ENCODE measurements around the gene AFF3. TPM values are rescaled to one million over a fixed set of nuclear protein-coding genes. Genes with fewer than 3 reads are reported as not detected.

The AFF3 gene
- total and polyA plus RNA-seq, 12 donors, result 1.1 to 7.5 (median 3.9) TPM

- Histone ChIP-seq H3K9me3 (replicated peaks in 1 of 3) (no peaks in the 10 kb centered on the region), H3K36me3 (replicated peaks in 1 of 2) (no peaks in the 10 kb centered on the region), H3K27ac (no peak overlapping the region), H3K4me3 (no peak overlapping the region), H3K27me3 (no peaks in the 10 kb centered on the region), H3K4me1 (replicated peaks in 1 of 2) (no peaks in the 10 kb centered on the region)
- WGBS, 4 donors, result 87 to 94% (median 90%) methylated on average over 19 to 22 of the region's 22 CpGs
- intact Hi-C loops (cut with DNase I), result loop anchor here in 1 of 2 donors (10.0 kb wide), 1 partner anchor 446 kb away; no protein-coding TSS in a partner anchor
- TF ChIP-seq CTCF (IDR thresholded peaks at IDR 0.05) (no peak), POLR2A (IDR thresholded peaks at IDR 0.05) (no peak)
- no peak for DNase-seq
Observed at GRCh38 chr2:100000915-100001707, 141.3 kb downstream of the AFF3 start.

GRCh38 chr2:99998651-99999320, 143.6 kb downstream of the AFF3 start:
- Histone ChIP-seq H3K27me3 (no peaks in the 10 kb centered on the region), H3K4me1 (replicated peaks in 1 of 2) (no peaks in the 10 kb centered on the region), H3K4me3 (no peak overlapping the region), H3K27ac (no peak overlapping the region), H3K36me3 (replicated peaks in 1 of 2) (no peaks in the 10 kb centered on the region), H3K9me3 (replicated peaks in 1 of 3) (no peaks in the 10 kb centered on the region)
- intact Hi-C loops (cut with DNase I), result no loop called here
- DNase-seq, result no peak
- TF ChIP-seq POLR2A (IDR thresholded peaks at IDR 0.05), result no peak
- no peak for TF ChIP-seq CTCF (IDR thresholded peaks at IDR 0.05)
- 76 to 85% (median 83%) methylated on average over 12 of the region's 12 CpGs for WGBS, 4 donors

GRCh38 chr2:99989905-99990304, 152.5 kb downstream of the AFF3 start:
- WGBS, 4 donors, result 73 to 87% (median 81%) methylated on average over 3 of the region's 3 CpGs
- Histone ChIP-seq H3K9me3 (replicated peaks in 1 of 3) (no peaks in the 10 kb centered on the region), H3K4me1 (replicated peaks in 1 of 2) (no peaks in the 10 kb centered on the region), H3K4me3 (no peak overlapping the region), H3K36me3 (replicated peaks in 1 of 2) (no peaks in the 10 kb centered on the region), H3K27ac (no peak overlapping the region), H3K27me3 (no peaks in the 10 kb centered on the region)
- no peak for DNase-seq
- intact Hi-C loops (cut with DNase I), result no loop called here
- no peak for TF ChIP-seq POLR2A (IDR thresholded peaks at IDR 0.05)
- TF ChIP-seq CTCF (IDR thresholded peaks at IDR 0.05), result no peak

GRCh38 chr2:99988599-99988998, 153.8 kb downstream of the AFF3 start:
- Histone ChIP-seq H3K4me3 (no peak overlapping the region), H3K9me3 (replicated peaks in 1 of 3) (no peaks in the 10 kb centered on the region), H3K4me1 (replicated peaks in 1 of 2) (no peaks in the 10 kb centered on the region), H3K27ac (no peak overlapping the region), H3K27me3 (no peaks in the 10 kb centered on the region), H3K36me3 (replicated peaks in 1 of 2) (no peaks in the 10 kb centered on the region)
- intact Hi-C loops (cut with DNase I), result no loop called here
- WGBS, 4 donors, result 51 to 58% (median 56%) methylated on average over 3 of the region's 3 CpGs
- no peak for DNase-seq
- TF ChIP-seq CTCF (IDR thresholded peaks at IDR 0.05) (no peak), POLR2A (IDR thresholded peaks at IDR 0.05) (no peak)
